NCI-H748 (cell line): ENCODE measurements around the gene PARK7.
"Not testable (repeated sequence)": the region's sequence is repeated elsewhere in the genome, so short reads cannot be mapped to it uniquely, and the experiment has no call there.

Source experiments
- DNase-seq: peaks from one replicate; lab custom pipeline; 2025; ENCODE audit not compliant: unreplicated experiment; lab: John Stamatoyannopoulos, UW

Gene PARK7

GRCh38 chr1:7942214-7942921, 19.1 kb upstream of the PARK7 start:
- no peak for DNase-seq

- DNase-seq = no peak
These were observed 18.3 kb upstream of the PARK7 start for GRCh38 chr1:7943251-7943650.

- DNase-seq = no peak
These were observed 12.6 kb upstream of the PARK7 start for GRCh38 chr1:7948960-7949359.

- DNase-seq = not testable (repeated sequence)
These were observed 8.7 kb upstream of the PARK7 start for GRCh38 chr1:7952791-7953190.

- DNase-seq = peak; percentile 93
These were observed 7.5 kb upstream of the PARK7 start for GRCh38 chr1:7953850-7954609.

- DNase-seq = no peak
These were observed 6.8 kb upstream of the PARK7 start for GRCh38 chr1:7954683-7955082.

- no peak for DNase-seq
These were observed 5.1 kb upstream of the PARK7 start for GRCh38 chr1:7956218-7957032.

GRCh38 chr1:7960165-7960564, 1.3 kb upstream of the PARK7 start:
- DNase-seq = no peak

GRCh38 chr1:7960867-7961215, 670 bp upstream of the PARK7 start:
- DNase-seq = no peak

- no peak for DNase-seq
These were observed 464 bp downstream of the PARK7 start for GRCh38 chr1:7962014-7962335.

GRCh38 chr1:7962636-7963377, 1.3 kb downstream of the PARK7 start:
- no peak for DNase-seq

GRCh38 chr1:7963378-7963730, 1.8 kb downstream of the PARK7 start:
- not testable (repeated sequence) for DNase-seq

- DNase-seq = not testable (repeated sequence)
These were observed 2.3 kb downstream of the PARK7 start for GRCh38 chr1:7963841-7964240.

GRCh38 chr1:7964476-7964875, 3.0 kb downstream of the PARK7 start:
- no peak for DNase-seq

- DNase-seq = no peak
These were observed 5.7 kb downstream of the PARK7 start for GRCh38 chr1:7967196-7967595.

- DNase-seq = no peak
These were observed 6.1 kb downstream of the PARK7 start for GRCh38 chr1:7967651-7968050.

GRCh38 chr1:7970246-7970645, 8.7 kb downstream of the PARK7 start:
- DNase-seq = no peak

GRCh38 chr1:7971024-7971423, 9.5 kb downstream of the PARK7 start:
- DNase-seq = no peak

GRCh38 chr1:7972285-7972684, 10.8 kb downstream of the PARK7 start:
- no peak for DNase-seq

GRCh38 chr1:7973086-7973485, 11.6 kb downstream of the PARK7 start:
- no peak for DNase-seq

GRCh38 chr1:7975212-7975865, 13.8 kb downstream of the PARK7 start:
- peak; percentile 59 for DNase-seq
